Heart left ventricle (tissue), 16 donors: Measurements from ENCODE around the gene SBK3. TPM values are rescaled to one million over a fixed set of nuclear protein-coding genes. Genes with fewer than 3 reads are reported as not detected.

Source experiments
- ATAC-seq, 4 donors: fragments of 200-7000 bp; cut with Tn5 transposase; one replicate each; pipeline ENCODE4 v1.9.1; 2020 to 2022; ENCODE audit warnings: moderate library complexity in 4 of 4, mild to moderate bottlenecking in 3 of 4, moderate number of reproducible peaks in 1 of 4
- DNase-seq, 5 donors: peaks; one replicate each; pipeline ENCODE4 v3.0.0-alpha.2; 2020
- H3K27ac ChIP-seq, 12 donors: fragments of 200-600 bp; sonication (generic) in 4 of 12; one replicate each; pipeline versions ENCODE4 v1.5.0 to v1.8.0; 2016 to 2022; ENCODE audit warnings: mild to moderate bottlenecking in 2 of 12
- H3K27me3 ChIP-seq, 9 donors: fragments of 200-600 bp; sonication (generic) in 2 of 9; one replicate each; pipeline versions ENCODE4 v1.5.1 to v1.8.0; 2016 to 2022; ENCODE audit warnings: mild to moderate bottlenecking in 3 of 9
- H3K36me3 ChIP-seq, 9 donors: fragments of 200-600 bp; sonication (generic) in 2 of 9; one replicate each; pipeline versions ENCODE4 v1.5.0 to v1.8.0; 2018 to 2022; ENCODE audit warnings: mild to moderate bottlenecking in 2 of 9
- H3K4me1 ChIP-seq, 12 donors: fragments of 200-600 bp; sonication (generic) in 4 of 12; one replicate each; pipeline versions ENCODE4 v1.5.0 to v1.8.0; 2016 to 2022; ENCODE audit warnings: mild to moderate bottlenecking in 3 of 12
- H3K4me3 ChIP-seq, 12 donors: fragments of 200-600 bp; sonication (generic) in 4 of 12; one replicate each; pipeline versions ENCODE4 v1.5.0 to v1.8.0; 2017 to 2022; ENCODE audit warnings: mild to moderate bottlenecking in 9 of 12, moderate library complexity in 4 of 12
- H3K9me3 ChIP-seq, 12 donors: fragments of 200-600 bp; sonication (generic) in 4 of 12; one replicate each; pipeline versions ENCODE4 v1.5.0 to v1.8.0; 2016 to 2022; ENCODE audit warnings: mild to moderate bottlenecking in 1 of 12
- CTCF ChIP-seq, 12 donors: fragments of 200-600 bp; sonication (generic) in 4 of 12; IDR thresholded peaks; one replicate each; pipeline versions ENCODE4 v1.5.0 to v1.8.0; 2018 to 2022; ENCODE audit warnings: antibody characterized with exemption in 12 of 12, mild to moderate bottlenecking in 5 of 12
- POLR2A ChIP-seq, 2 donors: fragments of 450-650 bp; IDR thresholded peaks; one replicate each; pipeline ENCODE4 v1.6.1; 2017; ENCODE audit warnings: antibody characterized with exemption in 2 of 2, mild to moderate bottlenecking in 2 of 2, moderate library complexity in 2 of 2
- WGBS, 4 donors: extraction: QIAGEN DNeasy Blood & Tissue Kit in 2 of 4; methylation state at CpG; one replicate each; pipeline versions ENCODE4 v1.1.5 to v1.1.7; 2013 to 2018; 5-methylcytosine and 5-hydroxymethylcytosine counted together
- intact Hi-C, 10 donors: fragments of 100-400 bp; cut with DNase I; formaldehyde crosslinking; loops; one replicate each; pipeline versions ENCODE4 v1.11.1 to v1.14.2; 2022
- polyA plus RNA-seq, 2 donors: library from polyadenylated mRNA; stranded (reverse); fragments of 200-250 nt; gene quantifications; one replicate each; pipeline ENCODE4 v1.2.3, GENCODE V29; 2013
- total RNA-seq, 9 donors: library from RNA; depleted of rRNA in 2 of 9; stranded (reverse); fragments of >200 nt in 2 of 9; fragmentation: NEBNext Ultra II Directional in 3 of 9; extraction: Animal tissue kit (Norgen Biotek cat#: 25700) in 3 of 9; gene quantifications; one replicate each; pipeline versions ENCODE4 v1.1.0 to v1.2.4, GENCODE V29; 2016 to 2023
- donor health status: ischemic (EF 13 %, LVEDD 7.1; RV severe dilation, severe dysfunction).
- donor health status: healthy with polysubstance abuse.
- donor health status: DM: no; HTN: yes; CAD: no.
- donor health status: DM: no; HTN: no; CAD: no.
- donor health status: ischemic (EF 25% LVEDD 6.9; RV normal size, moderate dysfunction).
- donor health status: ischemic (EF 25% LVEDD 5.7; RV mildly dilated, moderate dysfunction).
- donor health status: healthy.
- donor health status: DM: yes; HTN: yes; CAD: no.
- donor health status: ischemic (EF 35%, LVEDD 5.7; RV mildly dilated, moderate dysfunction).
- donor health status: nonischemic (EF 11% LVEDD 7.7; RV severe dilation, severe dysfunction).
- donor health status: DM: yes; HTN: yes; CAD: no.
- donor health status: PGD.
- donor health status: ischemic (EF 29% LVEDD 5.4; RV normal size, mild dysfunction).
- donor health status: nonischemic (EF 23%, LVEDD 6.1; RV moderate dilation, normal function).

The SBK3 gene
- total and polyA plus RNA-seq, 11 donors, result 2.4 to 14.3 (median 7.5) TPM

DNA sequence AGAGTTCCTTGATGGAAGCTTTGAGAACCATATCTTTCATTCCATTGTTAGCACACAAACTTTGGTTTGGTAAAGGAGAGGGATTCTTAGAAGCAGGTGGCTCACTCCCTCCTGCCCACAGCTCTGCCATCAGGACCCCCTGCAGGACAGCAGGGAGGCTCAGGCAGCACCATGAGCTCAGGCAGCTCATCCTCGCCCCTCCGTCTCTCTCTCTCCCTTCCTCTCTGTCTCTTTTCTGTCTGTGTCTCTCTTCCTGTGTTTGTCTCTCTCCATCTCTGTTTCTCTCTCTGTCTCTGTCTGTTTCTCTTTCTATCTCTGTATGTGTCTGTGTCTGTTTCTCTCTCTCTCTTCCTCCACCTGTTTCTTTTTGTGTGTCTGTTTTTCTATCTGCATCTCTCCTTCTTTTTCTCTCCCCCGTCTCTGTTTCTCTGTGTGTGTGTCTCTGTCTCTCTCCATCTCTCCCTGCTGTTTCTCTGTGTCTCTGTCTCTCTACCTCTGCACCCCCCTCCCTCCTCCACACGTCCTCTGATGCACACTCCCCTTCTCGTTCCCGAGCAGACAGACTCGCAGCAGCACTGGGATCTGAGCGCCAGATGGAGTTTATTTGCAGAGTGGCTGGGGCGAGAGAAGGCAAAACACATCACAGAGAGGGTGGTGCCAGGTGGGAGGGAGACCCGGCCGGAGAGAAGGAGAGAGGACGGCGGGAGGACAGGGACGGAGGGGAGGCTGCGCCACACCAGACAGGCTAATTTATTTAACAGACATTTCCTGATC lies 17.1 kb downstream of the SBK3 start:
- Histone ChIP-seq H3K27me3 (peaks cover 0 to 6% (median 0%) of the 10 kb centered on the region in 9 donors), H3K36me3 (no peaks in the 10 kb centered on the region), H3K4me1 (peaks cover 0 to 14% (median 7%) of the 10 kb centered on the region in 12 donors), H3K4me3 (no peak overlapping the region), H3K27ac (no peak overlapping the region), H3K9me3 (no peaks in the 10 kb centered on the region)
- DNase-seq, result no peak
- intact Hi-C loops, result loop anchor here in 1 of 10 donors (5.0 kb wide), 1 partner anchor 34 kb away; no protein-coding TSS in a partner anchor
- TF ChIP-seq CTCF (IDR thresholded peaks at IDR 0.05), result no peak
- no peak for TF ChIP-seq POLR2A (IDR thresholded peaks at IDR 0.05)
- WGBS, 4 donors, result 24 to 45% (median 28%) methylated on average over 15 of the region's 15 CpGs
- no peak for ATAC-seq

DNA sequence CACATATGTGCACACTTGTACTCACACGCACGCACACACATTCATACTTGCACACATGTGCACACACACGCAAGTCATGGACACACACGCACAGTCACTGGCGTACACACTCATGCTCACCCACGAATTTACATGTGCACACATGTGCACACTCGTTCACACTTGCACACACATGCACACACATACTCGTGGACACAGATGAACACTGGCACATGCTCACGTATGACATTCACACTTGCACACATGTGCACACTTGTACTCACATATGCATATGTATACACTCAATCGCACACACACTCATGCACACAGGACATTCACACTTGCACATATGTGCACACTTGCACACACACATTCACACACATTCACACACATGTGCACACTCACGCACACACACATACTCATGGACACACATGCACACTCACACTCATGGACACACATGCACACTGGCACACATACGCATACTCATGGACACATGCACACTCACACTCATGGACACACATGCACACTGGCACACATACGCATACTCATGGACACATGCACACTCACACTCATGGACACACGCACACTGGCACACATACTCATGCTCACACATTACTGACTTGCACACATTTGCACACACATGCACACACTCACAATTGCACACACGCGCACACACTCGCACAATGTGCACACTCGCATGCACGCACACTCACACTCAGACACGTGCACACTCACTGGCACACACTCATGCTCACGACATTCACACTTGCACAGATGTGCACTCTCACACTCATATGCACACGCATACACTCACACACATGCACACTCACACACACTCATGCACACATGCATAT lies 17.9 kb downstream of the SBK3 start:
- 80 to 90% (median 81%) methylated on average over 22 of the region's 22 CpGs for WGBS, 4 donors
- Histone ChIP-seq H3K4me3 (no peak overlapping the region), H3K27me3 (peaks cover 0 to 6% (median 0%) of the 10 kb centered on the region in 9 donors), H3K36me3 (no peaks in the 10 kb centered on the region), H3K9me3 (no peaks in the 10 kb centered on the region), H3K27ac (no peak overlapping the region), H3K4me1 (peaks cover 0 to 14% (median 7%) of the 10 kb centered on the region in 12 donors)
- no peak for DNase-seq
- intact Hi-C loops, result loop anchor here in 1 of 10 donors (5.0 kb wide), 1 partner anchor 35 kb away; no protein-coding TSS in a partner anchor
- ATAC-seq, result no peak
- TF ChIP-seq POLR2A (IDR thresholded peaks at IDR 0.05) (no peak), CTCF (IDR thresholded peaks at IDR 0.05) (no peak)

DNA sequence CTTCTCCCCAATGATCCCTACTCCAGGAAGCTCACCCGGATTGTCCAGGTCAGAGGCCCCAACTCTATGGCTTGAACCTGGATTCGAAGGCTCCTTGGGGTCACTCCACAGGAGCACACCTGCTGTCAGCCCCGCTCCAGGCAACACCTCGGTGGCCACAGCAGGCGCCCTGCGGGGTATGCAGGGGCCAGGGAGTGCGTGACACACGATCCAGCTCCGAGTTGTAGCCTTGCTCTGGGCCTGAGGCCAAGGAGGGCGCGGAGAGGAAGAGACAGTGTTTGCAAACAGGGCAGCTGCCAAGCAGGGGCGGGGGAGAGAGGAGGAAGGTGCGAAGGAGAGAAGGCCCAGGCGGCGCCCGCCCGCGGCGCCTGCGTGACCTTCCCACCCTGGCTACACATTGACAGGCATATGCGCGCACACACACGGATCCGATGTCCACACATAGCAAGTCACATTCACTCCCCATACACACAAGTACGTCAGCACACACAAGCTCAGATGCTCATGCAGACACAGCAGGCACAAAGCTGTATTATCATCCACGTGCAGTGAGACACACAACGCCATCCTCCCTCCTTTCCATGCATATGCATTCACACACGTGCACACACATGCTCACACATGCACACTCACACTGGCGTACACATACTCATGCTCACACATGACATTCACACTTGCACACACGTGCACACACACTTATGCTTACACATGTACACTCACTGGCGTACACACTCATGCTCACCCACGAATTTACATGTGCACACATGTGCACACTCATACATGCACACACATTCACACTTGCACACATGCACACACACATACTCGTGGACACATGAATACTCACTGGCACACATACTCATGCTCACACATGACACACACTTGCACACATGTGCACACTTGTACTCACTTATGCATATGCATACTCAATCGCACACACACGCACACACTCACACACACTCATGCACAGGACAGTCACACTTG lies 18.8 kb downstream of the SBK3 start:
- peak; percentile 63 to 89 (median 80) for DNase-seq
- peaks cover 0 to 19% (median 10%) of the 10 kb centered on the region in 12 donors for H3K4me1 ChIP-seq
- H3K4me3 ChIP-seq, result peak overlapping the region in 1 of 12 donors; percentile 10
- peaks cover 0 to 6% (median 0%) of the 10 kb centered on the region in 9 donors for H3K27me3 ChIP-seq
- 21 to 29% (median 24%) methylated on average over 28 to 35 of the region's 35 CpGs for WGBS, 4 donors
- no peaks in the 10 kb centered on the region for H3K36me3 ChIP-seq
- TF ChIP-seq POLR2A (IDR thresholded peaks at IDR 0.05) (no peak), CTCF (IDR thresholded peaks at IDR 0.05) (no peak)
- no peaks in the 10 kb centered on the region for H3K9me3 ChIP-seq
- H3K27ac ChIP-seq, result peak overlapping the region in 10 of 12 donors; percentile 6 to 70 (median 42)
- intact Hi-C loops, result loop anchor here in 1 of 10 donors (5.0 kb wide), 1 partner anchor 36 kb away; no protein-coding TSS in a partner anchor
- peak; percentile 72 to 88 (median 82) for ATAC-seq
